Measurements from ENCODE around the gene CACNA1H. TPM values are rescaled to one million over a fixed set of nuclear protein-coding genes. Genes with fewer than 3 reads are reported as not detected.

CACNA1H gene
- total RNA-seq, 1 donor from 2014 or later: 0.09 TPM

DNA sequence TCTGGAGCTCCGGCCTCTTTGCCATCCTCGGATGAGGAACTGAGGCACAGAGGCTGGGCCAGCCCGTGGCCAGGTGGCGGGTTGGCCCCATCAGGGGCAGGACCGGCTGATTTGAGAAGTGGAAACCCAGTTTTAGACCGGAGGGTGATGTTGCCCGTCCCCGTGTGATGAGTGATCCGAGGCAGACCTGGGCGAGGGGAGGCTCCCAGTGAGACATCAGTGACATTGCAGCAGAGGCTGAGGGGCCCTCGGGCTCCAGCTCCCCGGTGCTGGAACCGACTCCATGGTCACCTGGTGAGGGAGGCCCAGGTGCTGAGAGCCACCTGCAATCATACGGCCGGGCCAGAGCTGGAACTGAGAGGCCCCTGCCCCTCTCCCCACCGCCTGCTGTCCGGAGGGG is 26.9 kb upstream of the CACNA1H start:
- Mint-ChIP-seq H3K36me3 (ENCODE audit: low read depth) (no peaks in the 10 kb centered on the region), H3K4me1 (ENCODE audit: low read depth) (no peaks in the 10 kb centered on the region), H3K27me3 (ENCODE audit: low read depth) (no peaks in the 10 kb centered on the region), H3K9me3 (no peaks in the 10 kb centered on the region), H3K4me3 (ENCODE audit: low read depth) (no peak overlapping the region), H3K27ac (no peak overlapping the region)
- intact Hi-C loops (cut with micrococcal nuclease): no loop called here
- DNase-seq (ENCODE audit: low spot score): no peak

DNA sequence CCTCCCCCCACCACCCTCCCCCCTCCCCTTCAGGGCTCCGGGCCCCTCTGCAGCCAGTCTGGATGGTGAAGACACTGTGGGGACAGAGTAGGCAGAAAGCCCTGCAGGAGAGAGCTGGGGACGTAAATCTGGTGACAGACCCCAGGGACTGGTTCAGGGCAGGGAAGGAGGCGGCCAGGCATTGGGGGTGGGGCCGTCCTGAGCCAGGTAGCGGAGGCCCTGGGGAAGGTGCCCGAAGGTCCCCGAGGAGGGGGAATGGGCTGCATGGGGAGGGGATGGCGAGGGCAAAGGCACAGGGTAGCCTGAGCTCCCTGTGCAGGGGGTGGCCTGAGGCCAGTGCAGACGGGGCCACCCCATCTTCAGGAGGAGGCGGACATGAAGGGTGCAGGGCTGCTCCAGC is 26.3 kb upstream of the CACNA1H start:
- DNase-seq (ENCODE audit: low spot score): no peak
- Mint-ChIP-seq H3K27me3 (ENCODE audit: low read depth) (no peaks in the 10 kb centered on the region), H3K27ac (no peak overlapping the region), H3K9me3 (no peaks in the 10 kb centered on the region), H3K4me1 (ENCODE audit: low read depth) (no peaks in the 10 kb centered on the region), H3K36me3 (ENCODE audit: low read depth) (no peaks in the 10 kb centered on the region), H3K4me3 (ENCODE audit: low read depth) (no peak overlapping the region)
- intact Hi-C loops (cut with micrococcal nuclease): no loop called here

DNA sequence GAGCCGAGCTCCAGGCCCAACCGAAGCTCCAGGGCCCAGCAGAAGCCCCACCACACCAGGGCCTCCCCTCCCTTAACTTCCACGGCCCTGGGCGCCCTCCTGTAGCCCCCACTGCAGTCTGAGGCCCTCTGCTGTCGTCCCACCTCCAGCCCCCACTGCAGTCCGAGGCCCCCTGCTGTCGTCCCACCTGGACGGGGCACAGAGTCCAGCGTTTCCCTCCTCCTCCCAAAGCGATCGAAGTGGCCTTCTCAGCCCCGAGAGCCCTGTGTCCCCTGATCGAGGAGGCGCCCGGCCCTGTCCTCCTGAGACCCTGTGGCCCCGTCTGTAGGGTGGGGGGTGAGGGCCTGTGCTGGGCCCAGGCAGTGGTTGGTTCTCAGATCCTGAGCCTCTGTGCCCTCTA is 25.8 kb upstream of the CACNA1H start:
- intact Hi-C loops (cut with micrococcal nuclease): no loop called here
- Mint-ChIP-seq H3K4me1 (ENCODE audit: low read depth) (no peaks in the 10 kb centered on the region), H3K4me3 (ENCODE audit: low read depth) (no peak overlapping the region), H3K9me3 (no peaks in the 10 kb centered on the region), H3K27ac (no peak overlapping the region), H3K36me3 (ENCODE audit: low read depth) (no peaks in the 10 kb centered on the region), H3K27me3 (ENCODE audit: low read depth) (no peaks in the 10 kb centered on the region)
- no peak for DNase-seq (ENCODE audit: low spot score)

DNA sequence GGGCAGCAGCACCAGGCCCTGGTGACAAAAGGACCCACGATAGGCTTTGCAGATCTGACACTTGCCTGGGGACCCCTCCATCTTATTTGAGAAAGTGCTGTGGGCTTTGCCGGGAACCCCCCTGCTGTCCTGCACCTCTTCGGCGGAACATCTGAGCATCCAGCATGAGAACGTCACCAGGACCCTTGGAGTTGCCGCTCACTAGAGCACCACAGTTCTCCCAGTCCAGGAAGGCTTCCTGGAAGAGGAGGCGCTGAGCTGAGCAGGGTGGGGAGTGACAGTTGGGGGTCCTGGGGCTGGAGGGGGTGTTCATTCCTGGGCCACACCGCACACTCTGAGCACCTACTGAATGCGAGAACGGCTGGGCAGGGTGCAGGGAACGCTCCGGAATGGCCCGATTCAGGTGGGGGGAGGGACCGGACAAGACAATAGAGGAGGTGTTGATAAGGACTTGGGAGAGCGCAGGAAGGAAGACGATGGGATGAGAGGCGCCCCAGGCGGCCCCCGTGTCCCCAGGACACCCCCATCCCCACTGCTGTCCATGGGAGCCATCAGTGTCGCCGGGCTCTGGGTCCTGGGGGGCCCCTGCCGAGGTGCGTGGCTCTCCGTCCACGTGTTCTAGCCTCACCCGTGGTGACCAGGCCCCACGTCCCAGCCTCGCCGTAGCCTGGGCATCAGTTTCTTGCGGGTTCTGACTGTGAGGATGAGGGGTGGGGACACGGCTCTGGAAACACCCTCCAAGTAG is 24.8 kb upstream of the CACNA1H start:
- DNase-seq (ENCODE audit: low spot score): no peak
- H3K9me3 Mint-ChIP-seq: no peaks in the 10 kb centered on the region
- H3K27ac Mint-ChIP-seq: no peak overlapping the region
- H3K36me3 Mint-ChIP-seq (ENCODE audit: low read depth): no peaks in the 10 kb centered on the region
- H3K4me1 Mint-ChIP-seq (ENCODE audit: low read depth): no peaks in the 10 kb centered on the region
- no peak overlapping the region for H3K4me3 Mint-ChIP-seq (ENCODE audit: low read depth)
- intact Hi-C loops (cut with micrococcal nuclease): no loop called here
- no peaks in the 10 kb centered on the region for H3K27me3 Mint-ChIP-seq (ENCODE audit: low read depth)

DNA sequence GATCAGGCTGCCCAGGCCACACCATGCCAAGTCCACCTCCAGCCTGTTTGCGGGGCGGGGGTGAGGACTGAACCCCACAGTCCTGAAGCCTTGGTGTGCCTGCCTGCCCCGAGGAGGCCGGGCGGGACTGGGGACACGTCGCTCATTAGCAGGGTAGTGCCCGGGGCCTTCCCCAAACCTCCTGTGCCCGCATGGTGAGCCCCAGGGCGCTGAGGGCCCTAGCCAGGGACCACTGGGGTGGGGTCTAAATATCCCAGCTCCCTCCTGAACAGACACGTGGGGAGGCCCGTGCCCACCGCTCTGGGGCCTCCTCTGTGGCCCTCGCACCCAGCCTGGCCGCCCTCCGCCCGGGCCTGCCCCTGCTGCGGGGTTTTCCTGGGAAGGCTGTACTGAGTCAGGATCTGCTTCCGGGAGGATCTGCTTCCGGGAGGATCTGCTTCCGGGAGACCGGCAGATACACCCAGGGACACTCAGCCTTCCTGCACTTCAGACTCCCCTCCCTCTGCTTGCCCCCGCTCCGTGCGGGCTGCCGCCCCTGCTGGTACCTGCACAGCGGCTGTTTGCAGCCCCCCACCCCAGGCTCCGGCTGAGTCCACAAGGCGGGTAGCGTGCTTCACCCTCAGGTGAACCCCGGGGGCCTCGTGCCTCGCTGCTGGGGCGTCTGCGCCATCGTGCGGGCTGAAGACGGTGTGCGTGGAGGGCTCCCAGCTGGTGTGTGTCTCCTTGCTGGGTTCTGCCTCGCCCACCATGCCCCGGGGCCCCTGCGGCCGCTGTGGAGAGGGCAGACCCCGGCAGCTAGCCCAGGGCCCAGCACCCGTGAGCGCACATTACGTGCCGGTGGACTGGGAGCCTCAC is 23.6 kb upstream of the CACNA1H start:
- DNase-seq (ENCODE audit: low spot score): no peak
- no peak overlapping the region for H3K27ac Mint-ChIP-seq
- H3K9me3 Mint-ChIP-seq: no peaks in the 10 kb centered on the region
- H3K4me1 Mint-ChIP-seq (ENCODE audit: low read depth): no peaks in the 10 kb centered on the region
- no peaks in the 10 kb centered on the region for H3K36me3 Mint-ChIP-seq (ENCODE audit: low read depth)
- H3K4me3 Mint-ChIP-seq (ENCODE audit: low read depth): no peak overlapping the region
- intact Hi-C loops (cut with micrococcal nuclease): no loop called here
- H3K27me3 Mint-ChIP-seq (ENCODE audit: low read depth): no peaks in the 10 kb centered on the region

DNA sequence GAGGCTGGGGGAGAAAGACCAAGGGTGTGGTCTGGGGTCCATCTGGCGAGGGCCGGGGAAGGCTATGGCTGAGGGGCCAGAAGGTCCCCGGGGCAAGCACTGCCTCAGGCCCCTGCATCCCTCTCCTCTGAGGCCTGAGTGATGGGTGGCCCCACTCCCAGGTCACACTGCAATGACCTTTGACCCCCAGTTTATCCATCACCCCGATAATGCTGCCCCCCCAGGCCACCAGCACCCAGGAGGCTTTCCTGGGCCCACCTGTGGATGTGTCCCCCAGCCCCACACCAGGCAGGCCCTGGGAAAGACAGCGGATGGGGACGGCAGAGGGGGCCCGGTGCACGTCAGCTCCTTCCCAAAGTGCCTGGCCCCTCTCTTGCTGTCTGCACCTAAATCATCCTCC is 22.5 kb upstream of the CACNA1H start:
- no peaks in the 10 kb centered on the region for H3K4me1 Mint-ChIP-seq (ENCODE audit: low read depth)
- no peaks in the 10 kb centered on the region for H3K36me3 Mint-ChIP-seq (ENCODE audit: low read depth)
- DNase-seq (ENCODE audit: low spot score): no peak
- H3K4me3 Mint-ChIP-seq (ENCODE audit: low read depth): no peak overlapping the region
- H3K9me3 Mint-ChIP-seq: no peaks in the 10 kb centered on the region
- intact Hi-C loops (cut with micrococcal nuclease): no loop called here
- H3K27ac Mint-ChIP-seq: no peak overlapping the region
- no peaks in the 10 kb centered on the region for H3K27me3 Mint-ChIP-seq (ENCODE audit: low read depth)

DNA sequence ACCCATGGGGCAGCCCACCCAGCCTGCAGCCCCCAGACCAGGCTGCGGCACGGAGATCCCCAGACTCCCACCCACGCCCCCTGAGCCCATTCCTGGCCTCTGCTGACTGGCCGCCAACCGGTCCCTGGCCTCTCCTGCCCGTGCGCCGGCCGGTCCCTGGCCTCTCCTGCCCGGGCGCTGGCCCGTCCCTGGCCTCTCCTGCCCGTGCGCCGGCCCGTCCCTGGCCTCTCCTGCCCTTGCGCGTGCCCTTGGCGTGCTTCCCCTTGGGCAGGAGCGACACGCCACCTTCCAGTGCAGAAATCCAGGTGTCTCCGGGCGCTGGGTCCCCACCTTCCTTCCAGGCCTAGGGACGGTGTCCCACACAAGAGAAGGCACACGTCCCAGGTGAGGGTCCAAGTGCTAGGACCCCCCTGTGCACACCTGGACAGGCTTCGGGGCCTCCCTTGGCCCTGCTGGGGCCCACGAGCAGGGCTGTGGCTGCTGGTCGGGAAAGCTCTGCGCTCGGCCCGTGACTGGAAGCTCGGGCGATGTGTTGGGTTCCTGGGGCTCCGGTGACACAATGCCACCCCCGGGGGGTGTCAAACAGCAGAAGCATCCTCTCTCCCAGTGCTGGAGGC is 21.4 kb upstream of the CACNA1H start:
- DNase-seq (ENCODE audit: low spot score): no peak
- no peak overlapping the region for H3K4me3 Mint-ChIP-seq (ENCODE audit: low read depth)
- no peaks in the 10 kb centered on the region for H3K36me3 Mint-ChIP-seq (ENCODE audit: low read depth)
- no peaks in the 10 kb centered on the region for H3K9me3 Mint-ChIP-seq
- no peaks in the 10 kb centered on the region for H3K4me1 Mint-ChIP-seq (ENCODE audit: low read depth)
- no peak overlapping the region for H3K27ac Mint-ChIP-seq
- no peaks in the 10 kb centered on the region for H3K27me3 Mint-ChIP-seq (ENCODE audit: low read depth)
- intact Hi-C loops (cut with micrococcal nuclease): no loop called here

DNA sequence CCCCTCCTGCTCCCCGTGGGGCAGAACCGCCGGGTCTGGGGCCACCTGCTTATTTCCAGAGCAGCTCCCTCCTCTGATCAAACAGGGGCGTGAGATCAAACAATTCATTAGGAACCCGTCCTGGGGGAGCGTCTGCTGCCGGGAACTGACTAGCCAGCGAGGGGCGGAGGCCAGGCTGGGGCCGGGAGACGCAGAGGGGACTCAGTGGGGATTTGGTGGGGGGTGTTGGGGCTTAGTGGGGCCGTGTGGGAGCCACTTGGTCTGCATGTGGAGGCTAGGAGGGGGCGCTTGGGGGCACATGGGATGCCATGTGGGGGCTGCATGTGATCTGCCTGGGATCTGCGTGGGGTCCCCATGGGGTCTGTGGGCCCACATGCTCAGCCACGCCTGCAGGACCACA is 20.5 kb upstream of the CACNA1H start:
- DNase-seq (ENCODE audit: low spot score): no peak
- Mint-ChIP-seq H3K4me1 (ENCODE audit: low read depth) (no peaks in the 10 kb centered on the region), H3K27ac (no peak overlapping the region), H3K36me3 (ENCODE audit: low read depth) (no peaks in the 10 kb centered on the region), H3K9me3 (no peaks in the 10 kb centered on the region), H3K4me3 (ENCODE audit: low read depth) (no peak overlapping the region), H3K27me3 (ENCODE audit: low read depth) (no peaks in the 10 kb centered on the region)
- intact Hi-C loops (cut with micrococcal nuclease): no loop called here

DNA sequence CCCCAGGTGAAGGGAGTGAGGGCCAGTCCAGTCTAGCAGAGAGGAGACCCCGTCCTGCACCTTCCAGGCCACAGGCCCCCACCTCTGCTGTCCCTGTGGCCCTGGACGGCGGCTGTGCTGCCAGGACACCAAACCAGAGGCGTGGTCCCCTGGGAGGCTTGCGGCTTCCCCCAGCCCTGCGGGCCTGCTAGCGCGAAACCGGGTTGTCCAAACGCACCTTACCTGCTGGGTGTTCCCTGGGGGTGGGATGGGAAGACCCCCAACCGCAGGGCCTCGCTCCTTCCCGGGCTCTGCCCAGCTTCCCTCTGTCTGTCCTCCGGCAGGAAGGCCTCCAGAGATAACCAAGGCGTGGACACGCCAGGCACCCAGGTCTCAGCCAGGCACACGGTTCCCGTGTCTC is 19.6 kb upstream of the CACNA1H start:
- no peaks in the 10 kb centered on the region for H3K9me3 Mint-ChIP-seq
- H3K36me3 Mint-ChIP-seq (ENCODE audit: low read depth): no peaks in the 10 kb centered on the region
- H3K27ac Mint-ChIP-seq: no peak overlapping the region
- no peak overlapping the region for H3K4me3 Mint-ChIP-seq (ENCODE audit: low read depth)
- intact Hi-C loops (cut with micrococcal nuclease): no loop called here
- DNase-seq (ENCODE audit: low spot score): no peak
- H3K27me3 Mint-ChIP-seq (ENCODE audit: low read depth): no peaks in the 10 kb centered on the region
- no peaks in the 10 kb centered on the region for H3K4me1 Mint-ChIP-seq (ENCODE audit: low read depth)

DNA sequence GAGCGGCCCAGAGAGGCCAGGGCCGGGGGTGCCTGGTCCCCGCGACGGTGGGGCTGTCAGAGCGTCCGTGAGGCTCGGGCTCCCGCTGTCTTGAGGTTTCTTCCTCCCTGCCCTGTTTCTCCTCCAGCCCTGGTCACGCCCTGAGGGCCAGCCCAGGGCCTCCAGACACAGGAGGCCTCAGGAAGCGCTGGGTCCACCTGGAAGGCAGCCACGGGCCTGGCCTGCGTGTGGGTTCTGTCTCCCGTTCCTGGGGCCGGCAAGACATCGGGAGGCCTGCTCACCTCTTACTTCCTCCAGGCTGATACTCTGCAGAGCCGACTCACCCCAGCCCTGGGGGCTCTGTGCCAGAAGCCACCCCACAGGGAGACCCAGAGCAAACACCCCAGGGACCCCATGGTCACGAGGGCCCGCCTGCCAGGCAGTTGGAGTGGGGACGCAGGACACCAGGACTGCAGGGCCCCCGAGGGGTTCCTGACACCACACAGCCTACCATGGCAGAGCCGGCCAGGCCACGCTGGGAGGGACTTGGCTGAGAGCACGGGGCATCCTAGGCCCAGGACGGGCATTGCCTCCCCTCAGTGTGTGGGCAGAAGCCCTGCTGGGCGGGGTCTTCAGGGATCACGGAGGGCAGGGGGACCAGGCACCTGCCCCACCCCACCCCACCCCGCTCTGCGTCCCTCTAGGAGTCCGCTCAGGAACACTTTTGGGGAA is 18.9 kb upstream of the CACNA1H start:
- DNase-seq (ENCODE audit: low spot score): no peak
- no peaks in the 10 kb centered on the region for H3K4me1 Mint-ChIP-seq (ENCODE audit: low read depth)
- H3K36me3 Mint-ChIP-seq (ENCODE audit: low read depth): no peaks in the 10 kb centered on the region
- no peak overlapping the region for H3K4me3 Mint-ChIP-seq (ENCODE audit: low read depth)
- no peaks in the 10 kb centered on the region for H3K27me3 Mint-ChIP-seq (ENCODE audit: low read depth)
- intact Hi-C loops (cut with micrococcal nuclease): no loop called here
- H3K9me3 Mint-ChIP-seq: no peaks in the 10 kb centered on the region
- H3K27ac Mint-ChIP-seq: no peak overlapping the region

DNA sequence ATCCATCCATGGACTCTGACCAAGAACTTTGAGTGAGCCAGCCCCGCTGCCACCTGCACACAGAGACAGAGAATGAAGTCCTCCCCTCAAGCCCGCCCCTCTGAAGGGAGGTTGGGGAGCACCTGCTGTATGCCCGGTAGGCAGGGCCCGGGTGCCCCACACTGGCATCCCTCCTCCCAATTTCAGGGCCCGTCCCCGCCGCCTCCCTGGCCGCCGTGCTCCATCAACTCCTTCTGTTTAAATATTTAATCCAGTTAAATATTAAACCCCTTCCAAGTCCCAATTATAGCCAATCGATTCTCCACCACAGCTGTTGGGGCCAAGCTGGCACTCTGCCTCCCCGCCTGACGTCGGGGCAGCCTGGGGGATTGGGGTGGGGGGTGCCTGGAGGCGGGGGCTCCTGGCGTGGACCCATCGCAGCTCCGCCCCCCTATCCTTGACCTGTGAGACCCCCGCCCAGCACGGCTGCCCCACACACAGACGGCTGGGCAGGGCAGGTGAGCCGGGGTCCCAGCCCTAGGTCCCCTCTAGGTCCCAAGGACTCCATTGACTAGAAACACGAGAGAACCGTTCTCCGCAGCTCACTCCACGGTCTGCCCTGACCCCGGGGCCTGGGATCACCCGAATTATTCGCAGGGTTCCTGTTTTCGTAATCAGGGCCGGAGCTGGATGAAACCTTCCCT is 18.0 kb upstream of the CACNA1H start:
- no peaks in the 10 kb centered on the region for H3K36me3 Mint-ChIP-seq (ENCODE audit: low read depth)
- H3K4me3 Mint-ChIP-seq (ENCODE audit: low read depth): no peak overlapping the region
- no peak overlapping the region for H3K27ac Mint-ChIP-seq
- intact Hi-C loops (cut with micrococcal nuclease): no loop called here
- no peaks in the 10 kb centered on the region for H3K9me3 Mint-ChIP-seq
- no peaks in the 10 kb centered on the region for H3K27me3 Mint-ChIP-seq (ENCODE audit: low read depth)
- H3K4me1 Mint-ChIP-seq (ENCODE audit: low read depth): no peaks in the 10 kb centered on the region
- DNase-seq (ENCODE audit: low spot score): no peak

DNA sequence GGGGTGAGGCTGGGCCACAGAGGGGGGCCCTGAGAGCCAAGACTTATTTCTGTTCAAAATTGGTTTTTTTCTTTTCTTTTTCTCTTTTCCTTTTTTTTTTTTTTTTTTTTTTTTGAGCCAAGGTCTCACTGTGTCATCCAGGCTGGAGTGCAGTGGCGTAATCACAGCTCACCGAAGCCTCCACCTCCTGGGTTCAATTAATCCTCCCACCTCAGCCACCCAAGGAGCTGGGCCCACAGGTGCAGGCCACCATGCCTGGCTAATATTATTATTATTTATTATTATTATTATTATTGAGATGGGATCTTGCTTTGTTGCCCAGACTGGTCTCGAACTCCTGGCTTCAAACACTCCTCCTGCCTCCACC is 17.5 kb upstream of the CACNA1H start:
- DNase-seq (ENCODE audit: low spot score): no peak
- Mint-ChIP-seq H3K36me3 (ENCODE audit: low read depth) (no peaks in the 10 kb centered on the region), H3K27me3 (ENCODE audit: low read depth) (no peaks in the 10 kb centered on the region), H3K4me1 (ENCODE audit: low read depth) (no peaks in the 10 kb centered on the region), H3K27ac (no peak overlapping the region), H3K4me3 (ENCODE audit: low read depth) (no peak overlapping the region), H3K9me3 (no peaks in the 10 kb centered on the region)
- intact Hi-C loops (cut with micrococcal nuclease): no loop called here
